ENCODE results near the gene DCST2. TPM values are rescaled to one million over a fixed set of nuclear protein-coding genes. Genes with fewer than 3 reads are reported as not detected.

The DCST2 gene
- polyA plus RNA-seq, 1 of the 3 experiments (the other 2 are of a cell fraction): 0.76 TPM

DNA sequence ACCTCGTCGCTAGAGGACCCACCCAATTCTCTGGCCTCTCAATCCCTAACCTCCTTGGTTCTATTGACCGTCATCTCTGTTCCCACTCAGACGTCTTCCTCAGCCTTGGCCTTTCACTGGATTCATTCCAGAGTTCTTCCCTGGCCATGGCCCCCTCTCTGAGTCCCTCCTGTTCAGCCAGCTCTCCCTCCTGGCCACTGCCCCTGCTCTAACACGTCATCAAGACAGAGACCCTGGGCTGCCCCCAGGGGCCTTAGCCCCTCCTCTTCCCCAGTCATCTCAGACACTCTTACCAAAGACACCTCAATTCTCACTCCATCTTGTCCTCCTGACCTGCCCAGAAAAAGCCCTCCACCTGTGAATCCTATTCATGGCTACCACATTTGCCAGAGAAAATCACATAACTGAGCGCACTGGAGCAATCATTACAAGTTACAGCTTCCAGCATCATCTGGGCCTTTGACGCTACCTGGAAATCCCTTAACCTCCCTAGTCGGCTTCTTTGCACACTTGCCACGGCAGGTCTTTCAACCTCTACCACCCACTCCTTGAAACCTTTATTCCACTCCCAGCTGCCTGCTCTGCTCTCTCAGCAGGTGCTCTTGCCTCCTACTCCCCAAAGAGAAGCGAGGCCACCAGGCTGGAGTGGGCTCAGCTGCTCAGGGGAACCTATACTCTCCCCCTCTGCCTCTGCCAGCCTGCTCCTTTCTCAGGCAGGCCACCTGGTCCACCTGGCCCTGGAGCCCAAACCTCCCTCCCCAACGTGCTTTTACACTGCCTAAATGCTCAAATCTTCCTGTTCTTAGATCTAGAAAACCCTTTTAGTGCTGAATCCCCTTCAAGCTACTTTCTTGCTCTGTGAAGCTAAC, 14.0 kb downstream of the DCST2 start:
- Histone ChIP-seq H3K9me2 (no peaks in the 10 kb centered on the region), H3K27me3 (ENCODE audit: insufficient read depth) (no peaks in the 10 kb centered on the region), H3K9ac (no peak overlapping the region), H3K27ac (ENCODE audit: low read depth in 2 of 2, low read length in 1 of 2) (no peak overlapping the region), H3K79me2 (ENCODE audit: insufficient read depth) (no peaks in the 10 kb centered on the region), H4K20me1 (ENCODE audit: insufficient read depth) (no peaks in the 10 kb centered on the region), H3K4me1 (ENCODE audit: control insufficient read depth in 1 of 2, insufficient read depth in 2 of 2, low read depth in 1 of 2, low read length in 1 of 2) (peaks cover 0 to 10% of the 10 kb centered on the region in 2 experiments; a peak in 1 of 4 replicates), H2AFZ (ENCODE audit: low read depth) (no peak overlapping the region), H3K36me3 (replicated peaks in 1 of 2; ENCODE audit: control insufficient read depth in 1 of 2, insufficient read depth in 2 of 2, low read length in 1 of 2) (peaks cover 0 to 16% of the 10 kb centered on the region in 2 experiments), H3K4me3 (ENCODE audit: low read depth in 2 of 2, low read length in 1 of 2) (no peak overlapping the region), H3K9me3 (no peaks in the 10 kb centered on the region), H3F3A (replicated peaks; ENCODE audit: insufficient read depth) (peaks cover 6% of the 10 kb centered on the region), H3K4me2 (no peak overlapping the region)
- 84% methylated on average over 11 of the region's 11 CpGs for WGBS (ENCODE audit: low lambda C conversion rate)
- ChIA-PET POLR2A (interaction anchor here (0.6 kb wide), 1 partner anchor 25 kb away, joined by 4 read pairs; no protein-coding TSS in a partner anchor), CTCF (interaction anchor here (1.1 to 9.3 kb wide), 9 partner anchors 14 to 460 kb away, joined by 3 to 149 read pairs (median 11); partner anchors contain the start of genes ADAM15, DCST1, DCST2 and PYGO2)
- no peak for DNase-seq
- no peak for TF ChIP-seq JUND (IDR thresholded peaks at IDR 0.05)
- no peak for TF ChIP-seq SIN3A (IDR thresholded peaks at IDR 0.05; ENCODE audit: borderline replicate concordance, low read depth, low read length)
- 0 out of 2 replicates have a peak, but pooled peaks have one; percentile 13 for TF ChIP-seq POLR2AphosphoS5 (IDR thresholded peaks at IDR 0.05; ENCODE audit: low read depth, low read length)

DNA sequence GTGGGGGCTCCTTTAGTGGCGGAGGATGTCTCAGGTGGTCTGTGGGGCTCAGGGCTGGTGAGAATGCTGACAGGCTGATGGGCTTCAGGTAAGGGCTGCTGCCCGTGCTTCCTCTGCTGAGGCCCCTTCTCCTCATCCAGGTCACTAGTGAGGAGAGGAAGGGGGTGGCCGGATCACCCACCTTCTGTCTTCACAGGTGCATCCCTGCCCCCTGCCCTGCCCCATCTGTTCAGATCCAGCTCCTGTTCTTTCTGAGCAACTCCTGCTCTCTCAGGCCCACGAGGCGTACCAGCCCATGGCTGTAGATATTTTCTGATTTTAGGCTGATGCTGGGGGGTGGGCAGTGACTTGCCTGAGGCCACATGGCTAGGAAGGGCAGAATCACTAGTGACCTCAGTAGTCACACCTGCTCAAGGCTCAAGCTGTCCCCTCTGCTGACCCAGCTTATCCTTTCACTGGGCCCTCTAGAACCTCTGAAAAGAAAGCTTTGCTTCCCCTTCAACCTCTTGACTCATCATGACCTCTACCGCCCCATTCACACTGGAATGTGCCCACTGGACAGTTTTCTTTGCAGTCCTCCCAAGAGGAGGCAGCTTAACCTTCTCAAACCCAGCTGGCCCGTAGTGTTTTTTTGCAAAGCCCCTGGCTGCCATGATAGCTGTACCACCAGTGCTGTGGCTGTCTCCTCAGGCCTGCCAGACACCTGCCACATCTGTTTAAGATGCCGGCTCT, 14.8 kb downstream of the DCST2 start:
- Histone ChIP-seq H3K9ac (no peak overlapping the region), H3K9me2 (no peaks in the 10 kb centered on the region), H3K79me2 (ENCODE audit: insufficient read depth) (no peaks in the 10 kb centered on the region), H3K4me2 (no peak overlapping the region), H3F3A (replicated peaks; ENCODE audit: insufficient read depth) (peaks cover 6% of the 10 kb centered on the region), H3K36me3 (replicated peaks in 1 of 2; ENCODE audit: control insufficient read depth in 1 of 2, insufficient read depth in 2 of 2, low read length in 1 of 2) (peaks cover 0 to 22% of the 10 kb centered on the region in 2 experiments), H3K9me3 (no peaks in the 10 kb centered on the region), H3K4me3 (ENCODE audit: low read depth in 2 of 2, low read length in 1 of 2) (no peak overlapping the region), H3K4me1 (ENCODE audit: control insufficient read depth in 1 of 2, insufficient read depth in 2 of 2, low read depth in 1 of 2, low read length in 1 of 2) (peaks cover 0 to 10% of the 10 kb centered on the region in 2 experiments; a peak in 1 of 4 replicates), H4K20me1 (ENCODE audit: insufficient read depth) (no peaks in the 10 kb centered on the region), H2AFZ (ENCODE audit: low read depth) (no peak overlapping the region), H3K27me3 (ENCODE audit: insufficient read depth) (no peaks in the 10 kb centered on the region), H3K27ac (ENCODE audit: low read depth in 2 of 2, low read length in 1 of 2) (no peak overlapping the region)
- no peak for DNase-seq
- ChIA-PET CTCF (interaction anchor here (1.4 to 9.3 kb wide), 14 partner anchors 15 to 459 kb away, joined by 5 to 149 read pairs (median 16); partner anchors contain the start of genes ADAM15, DCST1, DCST2 and EFNA4), POLR2A (interaction anchor here (0.6 kb wide), 1 partner anchor 24 kb away, joined by 4 read pairs; no protein-coding TSS in a partner anchor)
- WGBS (ENCODE audit: low lambda C conversion rate): 93% methylated on average over 6 of the region's 8 CpGs
- TF ChIP-seq RAD21 (IDR thresholded peaks at IDR 0.05; ENCODE audit: low read length) (no peak), TEAD4 (IDR thresholded peaks at IDR 0.05; ENCODE audit: borderline replicate concordance, insufficient read depth) (no peak), MEF2A (IDR thresholded peaks at IDR 0.05; ENCODE audit: borderline replicate concordance, low read depth) (no peak), SMC3 (IDR thresholded peaks at IDR 0.05; ENCODE audit: low read depth, low read length) (no peak), EZH2phosphoT487 (IDR thresholded peaks at IDR 0.05; ENCODE audit: borderline replicate concordance, low read depth) (no peak), NRF1 (IDR thresholded peaks at IDR 0.05; ENCODE audit: low read depth, low read length) (no peak), JUND (IDR thresholded peaks at IDR 0.05) (no peak), ELF1 (IDR thresholded peaks at IDR 0.05) (no peak), SIN3A (IDR thresholded peaks at IDR 0.05; ENCODE audit: borderline replicate concordance, low read depth, low read length) (no peak), FOXJ3 (CRISPR knock-in tag; IDR thresholded peaks at IDR 0.05) (no peak), POLR2AphosphoS5 (IDR thresholded peaks at IDR 0.05; ENCODE audit: low read depth, low read length) (no peak), FOXM1 (IDR thresholded peaks at IDR 0.05; ENCODE audit: low read depth) (no peak)
- TF ChIP-seq, protein P1, sequence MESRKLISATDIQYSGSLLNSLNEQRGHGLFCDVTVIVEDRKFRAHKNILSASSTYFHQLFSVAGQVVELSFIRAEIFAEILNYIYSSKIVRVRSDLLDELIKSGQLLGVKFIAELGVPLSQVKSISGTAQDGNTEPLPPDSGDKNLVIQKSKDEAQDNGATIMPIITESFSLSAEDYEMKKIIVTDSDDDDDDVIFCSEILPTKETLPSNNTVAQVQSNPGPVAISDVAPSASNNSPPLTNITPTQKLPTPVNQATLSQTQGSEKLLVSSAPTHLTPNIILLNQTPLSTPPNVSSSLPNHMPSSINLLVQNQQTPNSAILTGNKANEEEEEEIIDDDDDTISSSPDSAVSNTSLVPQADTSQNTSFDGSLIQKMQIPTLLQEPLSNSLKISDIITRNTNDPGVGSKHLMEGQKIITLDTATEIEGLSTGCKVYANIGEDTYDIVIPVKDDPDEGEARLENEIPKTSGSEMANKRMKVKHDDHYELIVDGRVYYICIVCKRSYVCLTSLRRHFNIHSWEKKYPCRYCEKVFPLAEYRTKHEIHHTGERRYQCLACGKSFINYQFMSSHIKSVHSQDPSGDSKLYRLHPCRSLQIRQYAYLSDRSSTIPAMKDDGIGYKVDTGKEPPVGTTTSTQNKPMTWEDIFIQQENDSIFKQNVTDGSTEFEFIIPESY (IDR thresholded peaks at IDR 0.05; ENCODE audit: borderline replicate concordance, low read depth): no peak
- TF ChIP-seq, protein P2, sequence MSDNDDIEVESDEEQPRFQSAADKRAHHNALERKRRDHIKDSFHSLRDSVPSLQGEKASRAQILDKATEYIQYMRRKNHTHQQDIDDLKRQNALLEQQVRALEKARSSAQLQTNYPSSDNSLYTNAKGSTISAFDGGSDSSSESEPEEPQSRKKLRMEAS (IDR thresholded peaks at IDR 0.05; ENCODE audit: low read depth): no peak
- TF ChIP-seq, protein P3, sequence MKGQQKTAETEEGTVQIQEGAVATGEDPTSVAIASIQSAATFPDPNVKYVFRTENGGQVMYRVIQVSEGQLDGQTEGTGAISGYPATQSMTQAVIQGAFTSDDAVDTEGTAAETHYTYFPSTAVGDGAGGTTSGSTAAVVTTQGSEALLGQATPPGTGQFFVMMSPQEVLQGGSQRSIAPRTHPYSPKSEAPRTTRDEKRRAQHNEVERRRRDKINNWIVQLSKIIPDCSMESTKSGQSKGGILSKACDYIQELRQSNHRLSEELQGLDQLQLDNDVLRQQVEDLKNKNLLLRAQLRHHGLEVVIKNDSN (IDR thresholded peaks at IDR 0.05; ENCODE audit: borderline replicate concordance, low read depth): no peak
- TF ChIP-seq, protein P4, sequence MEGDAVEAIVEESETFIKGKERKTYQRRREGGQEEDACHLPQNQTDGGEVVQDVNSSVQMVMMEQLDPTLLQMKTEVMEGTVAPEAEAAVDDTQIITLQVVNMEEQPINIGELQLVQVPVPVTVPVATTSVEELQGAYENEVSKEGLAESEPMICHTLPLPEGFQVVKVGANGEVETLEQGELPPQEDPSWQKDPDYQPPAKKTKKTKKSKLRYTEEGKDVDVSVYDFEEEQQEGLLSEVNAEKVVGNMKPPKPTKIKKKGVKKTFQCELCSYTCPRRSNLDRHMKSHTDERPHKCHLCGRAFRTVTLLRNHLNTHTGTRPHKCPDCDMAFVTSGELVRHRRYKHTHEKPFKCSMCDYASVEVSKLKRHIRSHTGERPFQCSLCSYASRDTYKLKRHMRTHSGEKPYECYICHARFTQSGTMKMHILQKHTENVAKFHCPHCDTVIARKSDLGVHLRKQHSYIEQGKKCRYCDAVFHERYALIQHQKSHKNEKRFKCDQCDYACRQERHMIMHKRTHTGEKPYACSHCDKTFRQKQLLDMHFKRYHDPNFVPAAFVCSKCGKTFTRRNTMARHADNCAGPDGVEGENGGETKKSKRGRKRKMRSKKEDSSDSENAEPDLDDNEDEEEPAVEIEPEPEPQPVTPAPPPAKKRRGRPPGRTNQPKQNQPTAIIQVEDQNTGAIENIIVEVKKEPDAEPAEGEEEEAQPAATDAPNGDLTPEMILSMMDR (IDR thresholded peaks at IDR 0.05): no peak
- TF ChIP-seq, protein P5, sequence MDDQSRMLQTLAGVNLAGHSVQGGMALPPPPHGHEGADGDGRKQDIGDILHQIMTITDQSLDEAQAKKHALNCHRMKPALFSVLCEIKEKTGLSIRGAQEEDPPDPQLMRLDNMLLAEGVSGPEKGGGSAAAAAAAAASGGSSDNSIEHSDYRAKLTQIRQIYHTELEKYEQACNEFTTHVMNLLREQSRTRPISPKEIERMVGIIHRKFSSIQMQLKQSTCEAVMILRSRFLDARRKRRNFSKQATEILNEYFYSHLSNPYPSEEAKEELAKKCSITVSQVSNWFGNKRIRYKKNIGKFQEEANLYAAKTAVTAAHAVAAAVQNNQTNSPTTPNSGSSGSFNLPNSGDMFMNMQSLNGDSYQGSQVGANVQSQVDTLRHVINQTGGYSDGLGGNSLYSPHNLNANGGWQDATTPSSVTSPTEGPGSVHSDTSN (IDR thresholded peaks at IDR 0.05): no peak
